ENCODE measurements around the gene OTULIN.

OTULIN gene

GRCh38 chr5:14672082-14672481, 7.6 kb downstream of the OTULIN start:
- H3K4me2 ChIP-seq (ENCODE audit: low read length): peak overlapping the region; percentile 92
- H4K20me1 ChIP-seq (ENCODE audit: control insufficient read depth, insufficient read depth, low read depth, low read length): peaks cover 37% of the 10 kb centered on the region
- H3K27me3 ChIP-seq (ENCODE audit: control insufficient read depth, low read length): no peaks in the 10 kb centered on the region
- H3K79me2 ChIP-seq (ENCODE audit: control insufficient read depth, low read length): peaks cover 100% of the 10 kb centered on the region
- peak overlapping the region; percentile 63 for H3K27ac ChIP-seq (ENCODE audit: low read depth, low read length)
- H3K9me3 ChIP-seq (ENCODE audit: control insufficient read depth, insufficient read depth, low read length): no peaks in the 10 kb centered on the region
- peaks cover 100% of the 10 kb centered on the region for H3K4me1 ChIP-seq (ENCODE audit: control insufficient read depth, low read length)
- TF ChIP-seq EZH2phosphoT487 (IDR thresholded peaks at IDR 0.05; ENCODE audit: borderline replicate concordance, low read length): no peak
- TF ChIP-seq CTCF (IDR thresholded peaks at IDR 0.05; ENCODE audit: low read depth, low read length, poor library complexity, severe bottlenecking): no peak
- no peaks in the 10 kb centered on the region for H3K9me2 ChIP-seq (replicated peaks; ENCODE audit: control insufficient read depth, low read length)
- H3K4me3 ChIP-seq (ENCODE audit: low read length): peak overlapping the region; percentile 53
- H3F3A ChIP-seq (ENCODE audit: control insufficient read depth, insufficient read depth): peaks cover 18% of the 10 kb centered on the region; the same call in 1 of the 2 replicates
- peaks cover 58% of the 10 kb centered on the region for H3K36me3 ChIP-seq (ENCODE audit: control insufficient read depth, low read length)

- Histone ChIP-seq H3K9me3 (ENCODE audit: control insufficient read depth, insufficient read depth, low read length) (no peaks in the 10 kb centered on the region), H3K79me2 (ENCODE audit: control insufficient read depth, low read length) (peaks cover 100% of the 10 kb centered on the region), H3K27ac (ENCODE audit: low read depth, low read length) (no peak overlapping the region), H3F3A (ENCODE audit: control insufficient read depth, insufficient read depth) (peaks cover 18% of the 10 kb centered on the region; the same call in 1 of the 2 replicates), H3K9me2 (replicated peaks; ENCODE audit: control insufficient read depth, low read length) (no peaks in the 10 kb centered on the region), H3K27me3 (ENCODE audit: control insufficient read depth, low read length) (no peaks in the 10 kb centered on the region), H3K4me1 (ENCODE audit: control insufficient read depth, low read length) (peaks cover 100% of the 10 kb centered on the region), H4K20me1 (ENCODE audit: control insufficient read depth, insufficient read depth, low read depth, low read length) (peaks cover 30% of the 10 kb centered on the region), H3K36me3 (ENCODE audit: control insufficient read depth, low read length) (peaks cover 58% of the 10 kb centered on the region), H3K4me3 (ENCODE audit: low read length) (peak overlapping the region; percentile 53), H3K4me2 (ENCODE audit: low read length) (peak overlapping the region; percentile 92)
- TF ChIP-seq EZH2phosphoT487 (IDR thresholded peaks at IDR 0.05; ENCODE audit: borderline replicate concordance, low read length): no peak
- TF ChIP-seq CTCF (IDR thresholded peaks at IDR 0.05; ENCODE audit: low read depth, low read length, poor library complexity, severe bottlenecking): no peak
These were observed 8.2 kb downstream of the OTULIN start for GRCh38 chr5:14672484-14673394.

- peaks cover 58% of the 10 kb centered on the region for H3K36me3 ChIP-seq (ENCODE audit: control insufficient read depth, low read length)
- no peaks in the 10 kb centered on the region for H3K9me3 ChIP-seq (ENCODE audit: control insufficient read depth, insufficient read depth, low read length)
- peaks cover 100% of the 10 kb centered on the region for H3K79me2 ChIP-seq (ENCODE audit: control insufficient read depth, low read length)
- no peak overlapping the region for H3K27ac ChIP-seq (ENCODE audit: low read depth, low read length)
- no peak overlapping the region; the same call in 1 of the 2 replicates for H3K4me3 ChIP-seq (ENCODE audit: low read length)
- TF ChIP-seq CTCF (IDR thresholded peaks at IDR 0.05; ENCODE audit: low read depth, low read length, poor library complexity, severe bottlenecking): no peak
- no peak for TF ChIP-seq EZH2phosphoT487 (IDR thresholded peaks at IDR 0.05; ENCODE audit: borderline replicate concordance, low read length)
- peaks cover 18% of the 10 kb centered on the region; the same call in 1 of the 2 replicates for H3F3A ChIP-seq (ENCODE audit: control insufficient read depth, insufficient read depth)
- H3K4me1 ChIP-seq (ENCODE audit: control insufficient read depth, low read length): peaks cover 100% of the 10 kb centered on the region
- no peaks in the 10 kb centered on the region for H3K27me3 ChIP-seq (ENCODE audit: control insufficient read depth, low read length)
- H3K9me2 ChIP-seq (replicated peaks; ENCODE audit: control insufficient read depth, low read length): no peaks in the 10 kb centered on the region
- H4K20me1 ChIP-seq (ENCODE audit: control insufficient read depth, insufficient read depth, low read depth, low read length): peaks cover 23% of the 10 kb centered on the region; the same call in 1 of the 2 replicates
- H3K4me2 ChIP-seq (ENCODE audit: low read length): peak overlapping the region; percentile 92
These were observed 8.9 kb downstream of the OTULIN start for GRCh38 chr5:14673443-14673842.

Data from DOHH2 (cell line).